Neural cell (in vitro differentiated cells): ENCODE data around the gene TADA2B.

ENCODE experiments used
- EP300 ChIP-seq: fragments of 450-650 bp; conservative IDR thresholded peaks from 2 replicates; pipeline ENCODE4 v1.6.1; 2014; ENCODE audit warnings: antibody characterized with exemption, mild to moderate bottlenecking, moderate library complexity; ENCODE audit not compliant: poor library complexity, severe bottlenecking
- TF ChIP-seq, protein P1 (sequence below): IDR thresholded peaks from 2 replicates; pipeline ENCODE4 v1.6.1; 2012; ENCODE audit warnings: borderline replicate concordance
- TF ChIP-seq, protein P2 (sequence below): fragments of 450-650 bp; IDR thresholded peaks from 2 replicates; pipeline ENCODE4 v1.5.1; 2014; ENCODE audit warnings: antibody characterized with exemption, mild to moderate bottlenecking, moderate library complexity; ENCODE audit not compliant: poor library complexity, severe bottlenecking

- TF ChIP-seq, protein P1, sequence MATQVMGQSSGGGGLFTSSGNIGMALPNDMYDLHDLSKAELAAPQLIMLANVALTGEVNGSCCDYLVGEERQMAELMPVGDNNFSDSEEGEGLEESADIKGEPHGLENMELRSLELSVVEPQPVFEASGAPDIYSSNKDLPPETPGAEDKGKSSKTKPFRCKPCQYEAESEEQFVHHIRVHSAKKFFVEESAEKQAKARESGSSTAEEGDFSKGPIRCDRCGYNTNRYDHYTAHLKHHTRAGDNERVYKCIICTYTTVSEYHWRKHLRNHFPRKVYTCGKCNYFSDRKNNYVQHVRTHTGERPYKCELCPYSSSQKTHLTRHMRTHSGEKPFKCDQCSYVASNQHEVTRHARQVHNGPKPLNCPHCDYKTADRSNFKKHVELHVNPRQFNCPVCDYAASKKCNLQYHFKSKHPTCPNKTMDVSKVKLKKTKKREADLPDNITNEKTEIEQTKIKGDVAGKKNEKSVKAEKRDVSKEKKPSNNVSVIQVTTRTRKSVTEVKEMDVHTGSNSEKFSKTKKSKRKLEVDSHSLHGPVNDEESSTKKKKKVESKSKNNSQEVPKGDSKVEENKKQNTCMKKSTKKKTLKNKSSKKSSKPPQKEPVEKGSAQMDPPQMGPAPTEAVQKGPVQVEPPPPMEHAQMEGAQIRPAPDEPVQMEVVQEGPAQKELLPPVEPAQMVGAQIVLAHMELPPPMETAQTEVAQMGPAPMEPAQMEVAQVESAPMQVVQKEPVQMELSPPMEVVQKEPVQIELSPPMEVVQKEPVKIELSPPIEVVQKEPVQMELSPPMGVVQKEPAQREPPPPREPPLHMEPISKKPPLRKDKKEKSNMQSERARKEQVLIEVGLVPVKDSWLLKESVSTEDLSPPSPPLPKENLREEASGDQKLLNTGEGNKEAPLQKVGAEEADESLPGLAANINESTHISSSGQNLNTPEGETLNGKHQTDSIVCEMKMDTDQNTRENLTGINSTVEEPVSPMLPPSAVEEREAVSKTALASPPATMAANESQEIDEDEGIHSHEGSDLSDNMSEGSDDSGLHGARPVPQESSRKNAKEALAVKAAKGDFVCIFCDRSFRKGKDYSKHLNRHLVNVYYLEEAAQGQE, result no peak
- no peak for TF ChIP-seq EP300
- TF ChIP-seq, protein P2, sequence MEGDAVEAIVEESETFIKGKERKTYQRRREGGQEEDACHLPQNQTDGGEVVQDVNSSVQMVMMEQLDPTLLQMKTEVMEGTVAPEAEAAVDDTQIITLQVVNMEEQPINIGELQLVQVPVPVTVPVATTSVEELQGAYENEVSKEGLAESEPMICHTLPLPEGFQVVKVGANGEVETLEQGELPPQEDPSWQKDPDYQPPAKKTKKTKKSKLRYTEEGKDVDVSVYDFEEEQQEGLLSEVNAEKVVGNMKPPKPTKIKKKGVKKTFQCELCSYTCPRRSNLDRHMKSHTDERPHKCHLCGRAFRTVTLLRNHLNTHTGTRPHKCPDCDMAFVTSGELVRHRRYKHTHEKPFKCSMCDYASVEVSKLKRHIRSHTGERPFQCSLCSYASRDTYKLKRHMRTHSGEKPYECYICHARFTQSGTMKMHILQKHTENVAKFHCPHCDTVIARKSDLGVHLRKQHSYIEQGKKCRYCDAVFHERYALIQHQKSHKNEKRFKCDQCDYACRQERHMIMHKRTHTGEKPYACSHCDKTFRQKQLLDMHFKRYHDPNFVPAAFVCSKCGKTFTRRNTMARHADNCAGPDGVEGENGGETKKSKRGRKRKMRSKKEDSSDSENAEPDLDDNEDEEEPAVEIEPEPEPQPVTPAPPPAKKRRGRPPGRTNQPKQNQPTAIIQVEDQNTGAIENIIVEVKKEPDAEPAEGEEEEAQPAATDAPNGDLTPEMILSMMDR, result no peak
These were observed 5.5 kb downstream of the TADA2B start for GRCh38 chr4:7048642-7049041.
